GM19035 (cell line): Measurements from ENCODE around the gene GJD4.

Experiments
- ATAC-seq: cut with Tn5 transposase; IDR thresholded peaks from one replicate; pipeline ENCODE4 v1.9.1; 2021; ENCODE audit not compliant: unreplicated experiment

Gene GJD4

GRCh38 chr10:35644050-35644950, 39.2 kb downstream of the GJD4 start:
- no peak for ATAC-seq

GRCh38 chr10:35650894-35651293, 45.8 kb downstream of the GJD4 start:
- ATAC-seq, result no peak

GRCh38 chr10:35652824-35653223, 47.7 kb downstream of the GJD4 start:
- ATAC-seq, result no peak

GRCh38 chr10:35657621-35658020, 52.5 kb downstream of the GJD4 start:
- ATAC-seq, result no peak
